H7 (cell line): Measurements from ENCODE around the gene ZNF44. TPM values are rescaled to one million over a fixed set of nuclear protein-coding genes. Genes with fewer than 3 reads are reported as not detected.

ENCODE experiments used
- DNase-seq: peaks from one replicate; pipeline ENCODE4 v3.0.0; 2012
- H3K27me3 ChIP-seq: 2 replicates; pipeline ENCODE4 v1.6.0; 2011; ENCODE audit warnings: mild to moderate bottlenecking, low read length; ENCODE audit not compliant: control insufficient read depth, insufficient read depth
- H3K36me3 ChIP-seq: replicated peaks from 2 replicates; pipeline ENCODE4 v1.5.1; 2011; ENCODE audit warnings: low read length; ENCODE audit not compliant: control insufficient read depth, insufficient read depth
- H3K4me3 ChIP-seq: 2 replicates; pipeline ENCODE4 v1.5.1; 2011; ENCODE audit warnings: low read depth, mild to moderate bottlenecking, control low read depth, low read length, moderate library complexity; ENCODE audit not compliant: insufficient read depth
- total RNA-seq: library from RNA; depleted of rRNA; stranded (reverse); fragments of >200 nt; shearing (Covaris generic); gene quantifications from 2 replicates; pipeline ENCODE4 v1.2.3, GENCODE V29; 2014

The ZNF44 gene
- total RNA-seq, 1 experiment from 2014 or later = 0.07 TPM

DNA sequence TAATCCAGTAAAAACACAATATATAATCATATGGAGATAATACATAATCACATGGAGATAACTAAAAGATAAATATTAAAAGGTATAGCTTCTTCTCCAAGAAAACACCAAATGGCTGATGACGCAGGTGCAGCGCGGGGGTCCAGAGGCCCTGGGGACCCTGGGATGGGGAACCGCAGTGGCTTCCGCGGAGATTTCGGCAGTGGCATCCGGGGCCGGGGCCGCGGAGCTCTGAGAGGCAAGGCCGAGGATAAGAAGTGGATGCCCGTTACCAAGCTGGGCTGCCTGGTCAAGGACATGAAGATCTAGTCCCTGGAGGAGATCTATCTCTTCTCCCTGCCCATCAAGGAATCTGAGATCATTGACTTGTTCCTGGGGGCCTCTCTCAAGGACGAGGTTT lies 10.5 kb downstream of the ZNF44 start:
- no peak for DNase-seq
- no peak overlapping the region for H3K4me3 ChIP-seq
- H3K36me3 ChIP-seq = no peaks in the 10 kb centered on the region
- no peaks in the 10 kb centered on the region for H3K27me3 ChIP-seq

DNA sequence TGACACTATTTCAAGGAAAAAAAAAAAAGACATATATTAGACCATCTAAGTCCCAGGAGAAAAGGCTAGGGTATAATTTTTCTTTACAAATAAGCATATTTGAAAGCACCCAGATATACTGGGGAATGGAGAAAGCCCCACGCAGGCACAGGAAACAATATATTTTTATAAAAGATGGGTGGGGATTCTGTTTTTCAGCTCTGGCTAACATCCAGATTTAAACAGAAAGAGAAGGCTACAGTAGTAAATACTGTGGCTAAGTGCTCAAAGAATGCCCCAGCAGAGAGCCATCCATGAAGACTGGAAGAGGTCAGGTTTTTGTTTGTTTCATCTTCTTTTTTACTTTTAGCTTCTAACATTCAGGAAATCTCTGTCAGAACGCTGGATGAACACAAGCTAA lies 16.0 kb downstream of the ZNF44 start:
- no peak for DNase-seq
- H3K27me3 ChIP-seq = no peaks in the 10 kb centered on the region
- no peak overlapping the region for H3K4me3 ChIP-seq
- peaks cover under 1% of the 10 kb centered on the region; the same call in 1 of the 2 replicates for H3K36me3 ChIP-seq

DNA sequence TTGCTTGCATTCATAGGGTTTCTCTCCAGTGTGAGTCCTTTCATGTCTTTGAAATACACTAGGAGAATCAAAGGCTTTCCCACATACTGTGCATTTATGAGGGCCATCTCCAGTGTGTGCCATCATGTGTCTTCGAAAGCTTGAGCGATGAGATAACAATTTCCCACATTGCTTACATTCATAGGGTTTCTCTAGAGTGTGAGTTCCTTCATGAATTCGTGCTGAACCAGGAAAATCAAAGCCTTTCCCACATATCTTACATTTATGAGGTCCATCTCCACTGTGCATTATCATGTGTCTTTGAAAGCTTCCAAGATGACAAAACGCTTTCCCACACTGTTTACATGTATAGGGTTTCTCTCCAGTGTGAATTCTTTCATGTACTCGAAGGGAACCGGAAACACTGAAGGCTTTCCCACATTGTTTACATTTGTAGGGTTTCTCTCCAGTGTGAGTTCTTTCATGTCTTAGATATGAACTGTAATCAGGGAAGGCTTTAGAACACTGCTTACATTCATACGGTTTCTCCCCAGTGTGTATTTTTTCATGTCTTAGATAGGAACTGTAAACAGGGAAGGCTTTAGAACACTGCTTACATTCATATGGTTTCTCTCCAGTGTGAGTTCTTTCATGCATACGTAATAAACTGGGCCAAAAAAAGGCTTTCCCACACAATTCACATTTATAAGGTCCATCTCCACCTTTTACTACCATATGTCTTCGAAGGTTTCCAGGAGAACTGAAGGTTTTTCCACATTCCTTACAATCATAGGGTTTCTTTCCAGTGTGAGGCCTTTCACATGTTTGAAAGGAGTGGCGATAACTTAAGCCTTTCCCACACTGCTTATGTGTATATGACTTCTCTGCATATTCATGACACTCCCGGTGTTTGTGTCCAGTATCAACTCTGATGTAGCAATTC lies 21.4 kb downstream of the ZNF44 start:
- no peak for DNase-seq
- H3K4me3 ChIP-seq = no peak overlapping the region
- no peaks in the 10 kb centered on the region for H3K27me3 ChIP-seq
- peaks cover 9% of the 10 kb centered on the region for H3K36me3 ChIP-seq

DNA sequence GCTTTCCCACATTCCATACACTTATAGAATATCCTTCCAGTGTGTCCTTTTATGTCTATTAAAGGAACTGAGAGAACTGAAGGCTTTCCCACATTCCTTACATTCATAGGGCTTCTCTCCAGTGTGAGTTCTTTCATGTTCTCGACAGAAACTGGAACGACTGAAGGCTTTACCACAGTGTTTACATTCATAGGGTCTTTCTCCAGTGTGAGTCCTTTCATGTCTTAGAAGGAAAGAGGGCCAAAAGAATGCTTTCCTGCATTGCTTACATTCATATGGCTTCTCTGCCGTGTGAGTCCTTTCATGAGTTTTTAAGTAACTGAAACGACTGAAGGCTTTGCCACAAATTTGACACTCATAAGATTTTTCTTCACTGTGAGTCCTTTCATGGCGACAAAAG lies 22.3 kb downstream of the ZNF44 start:
- DNase-seq = no peak
- Histone ChIP-seq H3K4me3 (no peak overlapping the region), H3K27me3 (no peaks in the 10 kb centered on the region), H3K36me3 (peaks cover 9% of the 10 kb centered on the region)

DNA sequence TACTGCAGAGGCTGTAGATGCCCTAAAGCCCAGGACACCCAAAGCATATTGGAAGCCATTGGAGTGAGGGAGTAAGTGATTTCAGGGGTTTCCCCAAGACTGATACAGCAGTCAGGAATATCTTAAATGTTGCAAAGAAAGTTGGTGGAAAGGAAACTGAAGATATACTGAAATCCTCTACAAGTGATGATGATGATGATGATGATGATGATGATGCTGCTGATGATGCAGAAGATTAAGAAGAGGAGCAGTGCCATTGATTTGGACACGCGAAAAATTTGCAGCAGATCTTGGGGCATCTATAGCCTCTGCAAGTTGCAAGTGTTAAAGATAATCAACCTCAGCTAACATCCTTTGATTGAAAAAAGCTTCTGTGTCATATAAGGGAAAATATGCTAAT lies 23.8 kb downstream of the ZNF44 start:
- no peak overlapping the region for H3K4me3 ChIP-seq
- peaks cover 9% of the 10 kb centered on the region for H3K36me3 ChIP-seq
- no peak for DNase-seq
- H3K27me3 ChIP-seq = no peaks in the 10 kb centered on the region

GRCh38 chr19:12265921-12266704 lies 28.6 kb downstream of the ZNF44 start:
- peak; percentile 25 for DNase-seq
- no peaks in the 10 kb centered on the region for H3K27me3 ChIP-seq
- H3K36me3 ChIP-seq = no peaks in the 10 kb centered on the region
- no peak overlapping the region for H3K4me3 ChIP-seq

DNA sequence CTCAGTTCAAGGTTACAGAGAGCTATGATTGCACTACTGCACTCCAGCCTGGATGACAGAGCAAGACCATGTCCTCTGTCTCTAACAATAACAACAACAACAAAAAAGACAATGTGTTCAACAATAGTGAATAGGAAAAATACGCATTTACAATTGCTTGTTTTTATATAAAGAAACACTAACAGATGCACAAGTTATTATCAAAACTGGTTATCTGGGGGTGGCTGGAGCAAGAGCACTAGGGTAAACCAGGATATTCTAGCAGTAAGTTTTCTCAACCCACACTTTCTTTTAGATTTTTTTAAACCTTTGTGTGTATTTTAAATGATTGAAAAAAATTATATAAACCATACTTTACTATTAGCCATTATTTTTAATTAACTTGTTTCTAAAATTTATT lies 33.1 kb downstream of the ZNF44 start:
- DNase-seq = no peak
- Histone ChIP-seq H3K4me3 (no peak overlapping the region), H3K27me3 (no peaks in the 10 kb centered on the region), H3K36me3 (no peaks in the 10 kb centered on the region)

- Histone ChIP-seq H3K36me3 (no peaks in the 10 kb centered on the region), H3K27me3 (no peaks in the 10 kb centered on the region), H3K4me3 (no peak overlapping the region)
- DNase-seq = no peak
Observed at GRCh38 chr19:12260861-12261260, 33.8 kb downstream of the ZNF44 start.

DNA sequence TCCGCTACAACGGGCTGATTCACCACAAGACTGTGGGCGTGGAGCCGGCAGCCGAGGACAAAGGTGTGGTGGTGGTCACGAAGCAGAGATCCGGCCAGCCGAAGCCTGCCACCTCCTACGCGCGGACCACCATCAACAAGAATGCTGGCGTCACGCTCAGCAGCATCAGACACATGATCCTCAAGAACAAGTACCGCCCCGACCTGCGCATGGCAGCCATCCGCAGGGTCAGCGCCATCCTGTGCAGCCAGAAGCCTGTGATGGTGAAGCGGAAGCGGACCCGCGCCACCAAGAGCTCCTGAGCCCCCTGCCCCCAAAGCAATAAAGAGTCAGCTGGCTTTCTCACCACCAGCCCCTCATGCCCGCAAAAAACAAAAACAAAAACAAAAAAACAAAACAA lies 34.4 kb downstream of the ZNF44 start:
- Histone ChIP-seq H3K36me3 (no peaks in the 10 kb centered on the region), H3K4me3 (no peak overlapping the region), H3K27me3 (no peaks in the 10 kb centered on the region)
- DNase-seq = no peak

DNA sequence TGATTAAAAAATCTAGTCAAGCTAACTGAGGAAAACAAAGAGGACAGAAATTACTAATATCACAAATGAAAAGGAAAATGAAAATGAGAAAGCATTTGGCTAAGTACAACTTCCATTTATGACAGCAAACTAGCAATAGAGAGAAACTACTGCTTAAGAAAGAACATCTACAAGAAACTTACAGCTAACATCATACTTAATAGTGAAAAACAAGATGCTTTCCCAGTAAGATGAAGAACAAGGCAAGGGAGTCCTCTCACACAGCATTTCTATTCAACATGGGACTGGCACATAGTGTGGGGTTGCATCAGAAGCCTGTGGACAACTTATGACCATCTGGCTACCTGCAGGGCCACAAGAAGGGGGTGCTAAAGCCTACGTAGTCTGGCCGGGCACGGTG lies 39.3 kb downstream of the ZNF44 start:
- H3K27me3 ChIP-seq = no peaks in the 10 kb centered on the region
- no peak overlapping the region for H3K4me3 ChIP-seq
- no peaks in the 10 kb centered on the region for H3K36me3 ChIP-seq
- no peak for DNase-seq

DNA sequence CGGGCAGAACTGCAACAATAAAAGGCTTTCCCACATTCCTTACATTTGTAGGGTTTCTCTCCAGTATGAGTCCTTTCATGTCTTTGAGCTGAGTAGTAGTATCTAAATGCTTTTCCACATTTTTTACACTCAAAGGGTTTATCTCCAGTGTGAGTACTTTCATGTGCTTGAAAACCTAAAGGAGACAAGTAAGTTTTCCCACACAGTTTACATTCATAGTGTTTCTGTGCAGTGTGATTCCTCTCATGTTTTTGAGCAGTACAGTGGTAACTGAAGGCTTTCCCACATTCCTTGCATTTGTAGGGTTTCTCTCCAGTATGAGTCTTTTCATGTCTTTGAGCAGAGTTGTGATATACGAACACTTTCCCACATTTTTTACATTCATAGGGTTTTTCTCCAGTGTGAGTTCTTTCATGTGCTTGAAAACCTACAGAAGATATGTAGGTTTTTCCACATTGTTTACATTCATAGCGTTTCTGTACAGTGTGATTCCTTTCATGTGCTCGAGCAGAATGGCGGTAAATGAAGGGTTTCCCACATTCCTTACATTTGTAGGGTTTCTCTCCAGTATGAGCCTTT lies 47.0 kb downstream of the ZNF44 start:
- Histone ChIP-seq H3K36me3 (no peaks in the 10 kb centered on the region), H3K4me3 (no peak overlapping the region), H3K27me3 (no peaks in the 10 kb centered on the region)
- DNase-seq = no peak

DNA sequence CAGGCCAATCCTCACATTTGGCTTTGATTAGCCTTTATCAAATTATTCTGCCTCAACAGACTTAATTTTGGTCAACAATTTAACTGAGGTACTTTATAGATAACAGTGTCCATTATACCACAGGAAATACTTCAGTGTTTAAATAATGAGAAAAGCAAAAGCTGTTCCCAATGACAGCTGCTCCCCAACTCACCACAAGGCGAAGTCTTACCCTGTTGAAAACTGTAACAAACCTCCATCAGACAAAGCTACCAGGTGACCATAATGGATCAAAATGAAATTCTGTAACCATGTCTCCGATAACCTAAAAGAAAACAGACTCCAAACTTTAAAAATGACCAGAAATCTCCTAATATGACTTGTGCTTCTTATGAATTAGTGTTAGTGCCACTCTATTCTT lies 50.3 kb downstream of the ZNF44 start:
- DNase-seq = no peak
- no peaks in the 10 kb centered on the region for H3K27me3 ChIP-seq
- no peak overlapping the region for H3K4me3 ChIP-seq
- no peaks in the 10 kb centered on the region for H3K36me3 ChIP-seq

GRCh38 chr19:12237143-12237839 lies 57.4 kb downstream of the ZNF44 start:
- no peak overlapping the region for H3K4me3 ChIP-seq
- no peaks in the 10 kb centered on the region for H3K36me3 ChIP-seq
- DNase-seq = peak; percentile 35
- H3K27me3 ChIP-seq = no peaks in the 10 kb centered on the region

DNA sequence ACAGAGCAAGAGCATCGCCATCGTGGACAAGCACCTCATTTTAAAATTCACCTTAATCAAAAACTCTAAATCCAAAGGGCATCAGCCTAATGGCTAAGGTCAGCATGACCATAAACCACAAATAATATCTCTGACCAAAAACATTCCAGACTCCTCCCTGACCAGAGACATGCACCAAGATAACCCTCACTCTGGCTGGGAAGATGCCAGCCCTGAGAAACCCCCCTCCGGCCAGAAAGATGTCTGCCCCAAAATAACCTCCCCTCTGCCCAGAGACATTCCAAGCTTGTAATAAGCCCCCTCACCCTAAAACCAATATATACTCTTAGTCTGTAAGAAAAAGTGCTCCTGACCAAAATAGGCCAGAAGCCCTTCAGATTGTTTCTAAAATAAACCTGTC lies 61.7 kb downstream of the ZNF44 start:
- DNase-seq = no peak
- no peaks in the 10 kb centered on the region for H3K36me3 ChIP-seq
- no peak overlapping the region for H3K4me3 ChIP-seq
- H3K27me3 ChIP-seq = no peaks in the 10 kb centered on the region
